HG03139 (cell line): ENCODE data around the gene UROS.

ENCODE experiments used
- ATAC-seq: cut with Tn5 transposase; IDR thresholded peaks from one replicate; pipeline ENCODE4 v1.9.1; 2021; ENCODE audit not compliant: unreplicated experiment

Gene UROS

DNA sequence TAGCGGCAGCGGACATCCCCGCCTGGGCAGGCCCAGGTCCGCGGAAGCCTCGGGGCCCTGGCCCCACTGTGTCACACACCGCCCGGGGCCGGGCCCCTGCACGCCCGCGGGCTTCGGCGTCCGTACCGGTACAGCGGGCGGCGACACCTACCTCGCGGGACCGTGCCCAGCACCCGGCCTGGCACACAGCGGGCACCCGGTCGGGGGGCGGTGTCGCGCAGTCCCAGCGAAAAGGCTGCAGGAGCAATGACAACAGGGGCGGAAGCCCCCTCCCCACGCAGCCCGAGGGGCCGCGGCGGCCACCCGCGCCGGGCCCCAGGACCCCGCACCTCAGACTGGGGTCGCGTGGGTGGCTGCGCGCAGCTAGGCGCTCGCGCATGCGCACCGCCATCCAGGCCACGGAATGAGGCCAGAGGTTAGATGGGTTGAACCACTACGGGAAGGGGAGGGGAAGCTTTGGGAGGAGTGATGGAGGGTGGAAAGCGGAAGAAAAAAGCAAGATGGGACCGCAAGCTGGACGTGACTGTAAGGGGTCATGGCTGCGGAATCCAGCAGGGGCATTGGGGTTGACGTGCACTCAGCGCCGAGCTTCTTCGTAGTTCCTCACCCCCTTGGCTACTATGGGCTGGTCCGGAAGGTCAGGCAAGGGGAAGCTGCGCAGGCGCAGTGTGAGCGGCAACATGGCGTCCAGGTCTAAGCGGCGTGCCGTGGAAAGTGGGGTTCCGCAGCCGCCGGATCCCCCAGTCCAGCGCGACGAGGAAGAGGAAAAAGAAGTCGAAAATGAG lies at the start of gene UROS, which contains the start of gene BCCIP:
Gene UROS (minus strand): TSS at position 381 of the 785 bp plus-strand sequence. CDS start 6,759 bp downstream, outside the sequence.
Gene BCCIP (plus strand): TSS at position 669 of the 785 bp plus-strand sequence. CDS start 12 bp downstream, at position 681.
- peak; percentile 70 for ATAC-seq

GRCh38 chr10:125871338-125871737 lies 48.3 kb upstream of the UROS start:
- ATAC-seq: no peak

GRCh38 chr10:125868372-125868975 lies 45.4 kb upstream of the UROS start:
- no peak for ATAC-seq

GRCh38 chr10:125866421-125867029 lies 43.5 kb upstream of the UROS start:
- ATAC-seq: no peak

DNA sequence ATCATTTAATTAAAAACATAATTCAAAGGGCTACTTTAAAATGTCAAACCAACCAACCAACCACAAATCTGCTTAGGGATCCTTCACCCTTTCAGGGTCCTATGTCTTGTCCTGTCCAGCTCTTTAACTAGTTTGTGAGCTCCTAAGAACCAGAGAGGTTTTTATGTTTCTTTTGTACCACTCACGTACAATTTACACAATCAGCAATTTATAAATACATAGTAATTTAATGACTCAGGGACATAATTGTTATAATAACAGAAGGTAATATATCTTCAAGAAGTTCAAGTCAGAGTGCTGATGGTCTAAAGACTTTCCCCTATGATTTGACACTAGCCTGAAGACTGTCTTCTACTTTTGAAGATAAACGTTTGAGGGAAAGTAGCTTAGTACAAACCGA lies 42.1 kb upstream of the UROS start:
- ATAC-seq: no peak

GRCh38 chr10:125859128-125859817 lies 36.2 kb upstream of the UROS start:
- no peak for ATAC-seq

- ATAC-seq: no peak
These were observed 34.2 kb upstream of the UROS start for GRCh38 chr10:125857185-125857760.

DNA sequence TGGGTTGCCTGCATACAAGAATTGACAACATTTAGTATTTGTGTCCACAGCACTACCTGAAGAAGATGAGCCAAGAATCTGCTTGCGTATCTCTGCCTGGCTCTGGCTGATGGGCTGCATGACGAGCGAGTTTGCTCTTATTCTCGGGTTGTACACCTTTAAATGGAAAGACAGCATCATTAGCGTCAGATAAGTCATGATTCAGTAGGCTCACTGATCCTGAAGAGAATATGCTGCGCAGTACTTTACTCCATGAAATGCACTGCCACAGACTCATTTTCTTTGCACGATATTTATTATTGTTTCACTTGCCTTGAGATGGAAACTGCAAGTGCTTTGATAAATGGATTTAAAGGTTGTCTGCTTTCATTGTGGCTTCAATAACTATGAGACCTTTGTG lies 29.4 kb upstream of the UROS start:
- ATAC-seq: no peak

- ATAC-seq: no peak
These were observed 28.0 kb upstream of the UROS start for GRCh38 chr10:125850766-125851731.

DNA sequence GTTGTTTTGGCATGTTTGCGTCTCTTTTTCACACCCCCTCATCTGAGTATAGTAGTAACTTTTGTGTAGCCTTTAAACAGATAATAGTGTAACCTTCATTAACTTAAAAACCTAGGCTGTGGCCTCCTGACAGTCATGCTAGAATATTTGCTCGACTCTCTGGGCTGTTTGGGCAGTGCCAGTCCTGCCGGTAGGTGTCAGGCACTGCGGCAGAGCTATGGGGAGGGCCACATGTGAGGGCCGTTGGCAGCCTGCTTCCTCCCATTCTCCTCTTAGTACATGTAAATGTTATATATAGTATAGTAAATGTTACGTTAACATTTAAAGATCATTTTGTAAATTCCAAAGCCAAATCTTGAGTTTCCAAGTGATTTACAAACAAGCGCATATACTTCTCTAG lies 26.4 kb upstream of the UROS start:
- ATAC-seq: no peak

DNA sequence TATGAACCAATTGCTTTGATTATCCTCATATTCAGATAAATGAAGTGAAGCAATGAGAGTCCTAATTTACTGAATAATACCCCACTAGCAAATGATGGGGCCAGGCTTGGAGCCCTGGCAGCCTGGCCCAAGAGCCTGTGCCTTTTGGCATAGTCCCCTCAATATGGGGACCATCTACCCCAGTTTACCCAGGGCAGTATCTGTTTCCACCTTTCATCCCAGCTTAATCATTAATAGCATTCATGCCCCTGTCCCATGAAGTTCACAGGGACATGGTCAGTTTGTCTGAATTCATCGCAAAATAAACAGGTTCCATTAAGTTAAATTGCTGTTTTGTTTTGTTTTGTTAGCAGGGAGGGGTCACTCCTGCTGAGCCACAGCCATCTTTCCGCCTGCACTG lies 25.8 kb upstream of the UROS start:
- no peak for ATAC-seq

DNA sequence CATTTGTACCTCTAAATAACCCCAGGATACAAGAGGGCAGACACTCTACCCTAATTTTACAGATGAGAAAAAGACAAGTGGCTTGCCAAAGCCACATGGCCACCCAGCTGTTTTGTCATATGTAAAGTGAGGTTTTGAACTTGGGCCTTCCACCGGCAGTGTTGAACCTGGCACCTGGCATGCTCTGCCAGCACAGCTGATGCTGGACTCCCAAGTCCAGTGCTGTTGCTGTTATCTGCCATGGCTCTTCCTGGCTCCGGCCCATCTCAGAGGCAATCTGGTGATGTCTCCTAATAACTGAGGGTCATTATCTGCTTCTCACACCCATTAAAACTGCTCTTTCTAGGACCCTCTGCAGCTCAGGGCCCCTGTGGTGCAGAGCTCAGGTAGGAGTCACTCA lies 25.3 kb upstream of the UROS start:
- ATAC-seq: no peak

DNA sequence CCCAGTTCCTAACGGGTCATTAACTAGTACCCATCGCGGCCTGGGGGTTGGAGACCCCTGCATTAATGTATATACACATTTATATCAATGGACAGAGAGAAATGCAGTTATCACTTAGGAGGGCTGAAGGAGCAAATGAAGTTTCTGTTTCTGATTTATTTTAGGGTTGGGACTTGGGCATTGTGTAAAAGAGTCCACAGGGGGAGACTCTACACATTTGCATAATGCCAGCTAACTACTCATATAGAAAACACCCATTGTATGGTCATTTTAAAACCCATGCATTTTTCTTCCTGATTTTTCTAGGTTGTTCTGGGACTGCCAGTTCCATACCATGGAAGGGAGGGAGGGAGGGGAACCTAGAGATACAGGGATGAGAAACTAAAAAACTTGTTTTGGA lies 23.8 kb upstream of the UROS start:
- ATAC-seq: no peak

- no peak for ATAC-seq
These were observed 22.6 kb upstream of the UROS start for GRCh38 chr10:125845617-125846016.

GRCh38 chr10:125844751-125845221 lies 21.7 kb upstream of the UROS start:
- no peak for ATAC-seq

- no peak for ATAC-seq
These were observed 20.7 kb upstream of the UROS start for GRCh38 chr10:125843603-125844329.

DNA sequence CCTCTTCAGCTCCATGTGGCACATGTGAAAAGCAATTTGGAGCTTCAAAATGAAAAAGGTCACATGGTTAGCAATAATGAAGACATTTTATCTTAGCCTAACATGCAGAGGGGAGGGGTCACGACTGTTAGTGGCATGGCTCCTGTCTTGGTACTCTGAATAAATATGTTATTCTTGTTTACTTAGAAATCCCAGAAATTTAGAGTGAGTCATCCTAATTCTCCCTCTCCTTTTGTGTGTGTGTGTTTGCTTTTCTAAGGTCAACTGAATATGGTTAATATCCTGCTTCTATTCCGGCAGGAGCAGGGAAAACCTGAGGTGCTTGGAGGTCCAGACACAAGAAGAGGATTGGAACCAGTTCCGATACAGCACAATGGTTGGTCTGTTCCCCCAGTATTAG lies 17.9 kb upstream of the UROS start:
- no peak for ATAC-seq

GRCh38 chr10:125840406-125840805 lies 17.3 kb upstream of the UROS start:
- no peak for ATAC-seq
